HG03469 (cell line): ENCODE results near the gene DEDD.

Experiments
- ATAC-seq: cut with Tn5 transposase; IDR thresholded peaks from one replicate; pipeline ENCODE4 v1.9.1; 2021; ENCODE audit warnings: mild to moderate bottlenecking, moderate library complexity, moderate number of reproducible peaks; ENCODE audit not compliant: unreplicated experiment

DEDD gene

GRCh38 chr1:161096015-161096414 lies 36.5 kb downstream of the DEDD start:
- ATAC-seq = peak; percentile 26

- ATAC-seq = no peak
Observed at GRCh38 chr1:161095230-161095629, 37.2 kb downstream of the DEDD start.

- ATAC-seq = no peak
Observed at GRCh38 chr1:161094481-161094880, 38.0 kb downstream of the DEDD start.

GRCh38 chr1:161092621-161093028 lies 39.8 kb downstream of the DEDD start:
- ATAC-seq = no peak

- no peak for ATAC-seq
Observed at GRCh38 chr1:161091796-161092507, 40.5 kb downstream of the DEDD start.

GRCh38 chr1:161091093-161091492 lies 41.4 kb downstream of the DEDD start:
- ATAC-seq = no peak

GRCh38 chr1:161090617-161091016 lies 41.9 kb downstream of the DEDD start:
- ATAC-seq = no peak

- ATAC-seq = no peak
Observed at GRCh38 chr1:161089938-161090337, 42.5 kb downstream of the DEDD start.

- ATAC-seq = no peak
Observed at GRCh38 chr1:161089251-161089924, 43.1 kb downstream of the DEDD start, which contains the start of gene NECTIN4. TSS of gene NECTIN4 (minus strand) at chr1:161089558. CDS start at chr1:161089296, 262 bp downstream.

GRCh38 chr1:161088587-161089110 lies 43.8 kb downstream of the DEDD start:
- no peak for ATAC-seq

- no peak for ATAC-seq
Observed at GRCh38 chr1:161086457-161086856, 46.0 kb downstream of the DEDD start.

GRCh38 chr1:161085165-161085564 lies 47.3 kb downstream of the DEDD start:
- ATAC-seq = no peak

GRCh38 chr1:161084597-161084988 lies 47.9 kb downstream of the DEDD start:
- ATAC-seq = no peak

- ATAC-seq = no peak
Observed at GRCh38 chr1:161083748-161084596, 48.5 kb downstream of the DEDD start.

GRCh38 chr1:161082996-161083747 lies 49.3 kb downstream of the DEDD start:
- no peak for ATAC-seq

GRCh38 chr1:161082483-161082882 lies 50.0 kb downstream of the DEDD start:
- ATAC-seq = no peak

GRCh38 chr1:161081519-161081918 lies 50.9 kb downstream of the DEDD start:
- no peak for ATAC-seq

- ATAC-seq = no peak
Observed at GRCh38 chr1:161080441-161081405, 51.7 kb downstream of the DEDD start.

GRCh38 chr1:161079436-161080110 lies 52.9 kb downstream of the DEDD start:
- no peak for ATAC-seq
